Loucy (cell line): ENCODE results near the gene TRERF1.

Source experiments
- H2AFZ ChIP-seq: fragments of 200-600 bp; sonication (generic); 2 replicates; pipeline ENCODE4 v1.6.0; 2016; ENCODE audit warnings: antibody characterized with exemption, mild to moderate bottlenecking, low read length, moderate library complexity
- H3F3A ChIP-seq: fragments of 200-600 bp; 2 replicates; pipeline ENCODE4 v1.6.0; 2016; ENCODE audit warnings: antibody characterized with exemption, low read depth, mild to moderate bottlenecking
- H3K27me3 ChIP-seq: fragments of 200-600 bp; sonication (generic); 2 replicates; pipeline ENCODE4 v1.6.1; 2014; ENCODE audit warnings: low read length, mild to moderate bottlenecking; ENCODE audit not compliant: insufficient read depth, poor library complexity, severe bottlenecking
- H3K36me3 ChIP-seq: fragments of 200-600 bp; sonication (generic); 2 replicates; pipeline ENCODE4 v1.6.1; 2016; ENCODE audit warnings: low read length; ENCODE audit not compliant: insufficient read depth
- H3K4me1 ChIP-seq: fragments of 200-600 bp; sonication (generic); 2 replicates; pipeline ENCODE4 v1.5.1; 2014; ENCODE audit warnings: low read length, mild to moderate bottlenecking; ENCODE audit not compliant: insufficient read depth, poor library complexity, severe bottlenecking
- H3K4me2 ChIP-seq: fragments of 200-600 bp; sonication (generic); 2 replicates; pipeline ENCODE4 v1.6.0; 2014; ENCODE audit warnings: antibody characterized with exemption, low read length, low read depth, mild to moderate bottlenecking; ENCODE audit not compliant: poor library complexity, severe bottlenecking
- H3K4me3 ChIP-seq: fragments of 200-600 bp; sonication (generic); 2 replicates; pipeline ENCODE4 v1.5.1; 2014; ENCODE audit warnings: low read length, mild to moderate bottlenecking, mixed read lengths; ENCODE audit not compliant: poor library complexity, severe bottlenecking
- H3K79me2 ChIP-seq: fragments of 200-600 bp; sonication (generic); 2 replicates; pipeline ENCODE4 v1.6.1; 2014; ENCODE audit warnings: low read length; ENCODE audit not compliant: insufficient read depth
- H3K9ac ChIP-seq: fragments of 200-600 bp; sonication (generic); 2 replicates; pipeline ENCODE4 v1.6.0; 2014; ENCODE audit warnings: mild to moderate bottlenecking, low read depth, low read length, moderate library complexity; ENCODE audit not compliant: poor library complexity, severe bottlenecking
- H3K9me2 ChIP-seq: fragments of 200-600 bp; sonication (generic); replicated peaks from 2 replicates; pipeline ENCODE4 v1.6.1; 2016; ENCODE audit warnings: low read depth, low read length, mixed read lengths
- H3K9me3 ChIP-seq: fragments of 200-600 bp; sonication (generic); 2 replicates; pipeline ENCODE4 v1.6.1; 2014; ENCODE audit warnings: mild to moderate bottlenecking, antibody characterized with exemption, low read length, low read depth; ENCODE audit not compliant: insufficient read depth
- H4K20me1 ChIP-seq: fragments of 200-600 bp; sonication (generic); 2 replicates; pipeline ENCODE4 v1.6.0; 2014; ENCODE audit warnings: antibody characterized with exemption, low read length, mild to moderate bottlenecking; ENCODE audit not compliant: insufficient read depth, poor library complexity, severe bottlenecking
- CTCF ChIP-seq: fragments of 200-600 bp; sonication (generic); conservative IDR thresholded peaks from 2 replicates; pipeline ENCODE4 v1.5.1; 2014; ENCODE audit warnings: mild to moderate bottlenecking, antibody characterized with exemption, low read length
- EZH2phosphoT487 ChIP-seq: fragments of 200-600 bp; IDR thresholded peaks from 2 replicates; pipeline ENCODE4 v1.6.1; 2018; ENCODE audit warnings: antibody characterized with exemption, mild to moderate bottlenecking, moderate library complexity, borderline replicate concordance

The TRERF1 gene

GRCh38 chr6:42344756-42345155, 107.0 kb downstream of the TRERF1 start:
- Histone ChIP-seq H3K4me3 (no peak overlapping the region), H3K79me2 (no peaks in the 10 kb centered on the region), H4K20me1 (peaks cover 3% of the 10 kb centered on the region), H3K36me3 (no peaks in the 10 kb centered on the region; the same call in 1 of the 2 replicates), H3K9ac (no peak overlapping the region), H3K27me3 (no peaks in the 10 kb centered on the region), H3K9me2 (no peaks in the 10 kb centered on the region), H3K4me2 (no peak overlapping the region), H3K4me1 (peaks cover 9% of the 10 kb centered on the region), H3F3A (no peaks in the 10 kb centered on the region), H2AFZ (no peak overlapping the region), H3K9me3 (no peaks in the 10 kb centered on the region)
- TF ChIP-seq CTCF: no peak
- TF ChIP-seq EZH2phosphoT487: no peak

GRCh38 chr6:42341771-42342553, 109.8 kb downstream of the TRERF1 start:
- H2AFZ ChIP-seq: no peak overlapping the region
- TF ChIP-seq CTCF (no peak), EZH2phosphoT487 (no peak)
- H3F3A ChIP-seq: no peaks in the 10 kb centered on the region
- H3K4me3 ChIP-seq: no peak overlapping the region
- H4K20me1 ChIP-seq: peaks cover 3% of the 10 kb centered on the region
- no peaks in the 10 kb centered on the region; the same call in 1 of the 2 replicates for H3K36me3 ChIP-seq
- no peak overlapping the region for H3K9ac ChIP-seq
- H3K79me2 ChIP-seq: peaks cover 8% of the 10 kb centered on the region; the same call in 1 of the 2 replicates
- no peak overlapping the region for H3K4me2 ChIP-seq
- H3K4me1 ChIP-seq: peaks cover 9% of the 10 kb centered on the region
- no peaks in the 10 kb centered on the region for H3K9me2 ChIP-seq
- no peaks in the 10 kb centered on the region for H3K27me3 ChIP-seq
- H3K9me3 ChIP-seq: no peaks in the 10 kb centered on the region

- Histone ChIP-seq H4K20me1 (peaks cover 3% of the 10 kb centered on the region), H3K27me3 (no peaks in the 10 kb centered on the region), H3F3A (no peaks in the 10 kb centered on the region), H3K9me3 (no peaks in the 10 kb centered on the region), H3K79me2 (peaks cover 8% of the 10 kb centered on the region; the same call in 1 of the 2 replicates), H2AFZ (no peak overlapping the region), H3K4me1 (peaks cover 9% of the 10 kb centered on the region), H3K36me3 (peaks cover 3% of the 10 kb centered on the region; the same call in 1 of the 2 replicates), H3K4me2 (no peak overlapping the region), H3K4me3 (no peak overlapping the region), H3K9ac (no peak overlapping the region), H3K9me2 (no peaks in the 10 kb centered on the region)
- TF ChIP-seq EZH2phosphoT487 (no peak), CTCF (no peak)
Observed at GRCh38 chr6:42341221-42341620, 110.5 kb downstream of the TRERF1 start.
